GM18519 (cell line): ENCODE results near the gene TBX6.
"Not testable (repeated sequence)": the region's sequence is repeated elsewhere in the genome, so short reads cannot be mapped to it uniquely, and the experiment has no call there.

Source experiments
- ATAC-seq: cut with Tn5 transposase; IDR thresholded peaks from one replicate; pipeline ENCODE4 v1.9.1; 2021; ENCODE audit warnings: mild to moderate bottlenecking, moderate library complexity; ENCODE audit not compliant: unreplicated experiment, low FRiP score

Gene TBX6

GRCh38 chr16:30091474-30092372 lies at the start of gene TBX6:
TSS of gene TBX6 (minus strand) at chr16:30091924. CDS start at chr16:30091193, 731 bp downstream.
- peak; percentile 46 for ATAC-seq

GRCh38 chr16:30139583-30140481 lies 48.1 kb upstream of the TBX6 start:
- no peak for ATAC-seq

GRCh38 chr16:30137897-30138296 lies 46.2 kb upstream of the TBX6 start:
- ATAC-seq = no peak

GRCh38 chr16:30136971-30137605 lies 45.4 kb upstream of the TBX6 start:
- ATAC-seq = no peak

GRCh38 chr16:30132591-30132990 lies 40.9 kb upstream of the TBX6 start:
- ATAC-seq = no peak

- no peak for ATAC-seq
Measured at GRCh38 chr16:30131869-30132475, 40.2 kb upstream of the TBX6 start.

GRCh38 chr16:30127993-30128392 lies 36.3 kb upstream of the TBX6 start:
- ATAC-seq = no peak

GRCh38 chr16:30125690-30126089 lies 34.0 kb upstream of the TBX6 start:
- ATAC-seq = not testable (repeated sequence)

- no peak for ATAC-seq
Measured at GRCh38 chr16:30124985-30125379, 33.3 kb upstream of the TBX6 start.

- ATAC-seq = no peak
Measured at GRCh38 chr16:30122604-30123160, 31.0 kb upstream of the TBX6 start.

- no peak for ATAC-seq
Measured at GRCh38 chr16:30121741-30122571, 30.2 kb upstream of the TBX6 start.

- ATAC-seq = no peak
Measured at GRCh38 chr16:30120340-30121105, 28.8 kb upstream of the TBX6 start.

- ATAC-seq = no peak
Measured at GRCh38 chr16:30119428-30119827, 27.7 kb upstream of the TBX6 start.

GRCh38 chr16:30117768-30118167 lies 26.0 kb upstream of the TBX6 start:
- no peak for ATAC-seq

GRCh38 chr16:30116291-30117207 lies 24.8 kb upstream of the TBX6 start:
- ATAC-seq = no peak

- ATAC-seq = no peak
Measured at GRCh38 chr16:30115238-30115637, 23.5 kb upstream of the TBX6 start.

GRCh38 chr16:30114833-30115232 lies 23.1 kb upstream of the TBX6 start:
- not testable (repeated sequence) for ATAC-seq
